Naive thymus-derived CD4-positive, alpha-beta T cell (primary cell): ENCODE measurements around the gene ALG12. TPM values are rescaled to one million over a fixed set of nuclear protein-coding genes. Genes with fewer than 3 reads are reported as not detected.

Source experiments
- ATAC-seq: fragments of 150-1000 bp; cut with Tn5 transposase; 2 replicates; pipeline ENCODE4 v1.10.0; 2021; ENCODE audit warnings: mild to moderate bottlenecking, moderate library complexity
- CTCF ChIA-PET: fragments of 350-600 bp; sonication (Branson Sonifier 250); formaldehyde crosslinking; loops from one replicate; lab custom pipeline; 2021; ENCODE audit warnings: antibody characterized with exemption; lab: Charles Lee
- POLR2A ChIA-PET: fragments of 350-600 bp; sonication (Branson Sonifier 250); formaldehyde crosslinking; loops from one replicate; lab custom pipeline; 2021; ENCODE audit warnings: antibody characterized with exemption, inconsistent platforms; lab: Charles Lee
- DNase-seq, 9 donors: peaks; one replicate each; pipeline versions ENCODE4 v3.0.0 to v3.0.0-alpha.2; 2020 to 2022; ENCODE audit warnings: mixed read lengths in 1 of 9
- H3K27ac ChIP-seq: one replicate; pipeline ENCODE4 v1.7.0; 2013; ENCODE audit warnings: mild to moderate bottlenecking, low read depth, low read length, moderate library complexity
- H3K27me3 ChIP-seq, 2 donors: one replicate each; pipeline ENCODE4 v1.7.0; 2013; ENCODE audit warnings: low read length in 2 of 2, mild to moderate bottlenecking in 2 of 2, moderate library complexity in 2 of 2; ENCODE audit not compliant: control insufficient read depth in 2 of 2, insufficient read depth in 2 of 2
- H3K36me3 ChIP-seq, 3 experiments: 1 replicate in 2 of 3; 2 replicates in 1 of 3; pipeline ENCODE4 v1.7.0; 2013; ENCODE audit warnings: low read length in 3 of 3, mild to moderate bottlenecking in 3 of 3, moderate library complexity in 1 of 3; ENCODE audit not compliant: insufficient read depth in 3 of 3, control insufficient read depth in 2 of 3
- H3K4me1 ChIP-seq, 2 donors: one replicate each; pipeline ENCODE4 v1.7.0; 2013; ENCODE audit warnings: low read length in 2 of 2, mild to moderate bottlenecking in 2 of 2, moderate library complexity in 1 of 2; ENCODE audit not compliant: control insufficient read depth in 2 of 2, insufficient read depth in 2 of 2
- H3K4me3 ChIP-seq: 2 replicates; pipeline ENCODE4 v1.7.0; 2013; ENCODE audit warnings: mild to moderate bottlenecking, low read length
- H3K9me3 ChIP-seq, 3 experiments: 1 replicate in 2 of 3; 2 replicates in 1 of 3; pipeline ENCODE4 v1.7.0; 2013; ENCODE audit warnings: low read length in 3 of 3; ENCODE audit not compliant: control insufficient read depth in 2 of 3
- H3K27ac Mint-ChIP-seq, 9 donors: one replicate each; pipeline ENCODE4 v1.8.0; 2020 to 2022; ENCODE audit warnings: mixed read lengths in 9 of 9, mild to moderate bottlenecking in 8 of 9, moderate library complexity in 5 of 9, inconsistent platforms in 2 of 9
- H3K27me3 Mint-ChIP-seq, 5 donors: one replicate each; pipeline ENCODE4 v1.8.0; 2021 to 2022; ENCODE audit warnings: mixed read lengths in 5 of 5, mild to moderate bottlenecking in 1 of 5
- H3K36me3 Mint-ChIP-seq, 5 donors: one replicate each; pipeline ENCODE4 v1.8.0; 2020 to 2022; ENCODE audit warnings: mixed read lengths in 5 of 5, mild to moderate bottlenecking in 3 of 5, inconsistent platforms in 1 of 5
- H3K4me1 Mint-ChIP-seq, 7 donors: one replicate each; pipeline ENCODE4 v1.8.0; 2020 to 2022; ENCODE audit warnings: mixed read lengths in 7 of 7, mild to moderate bottlenecking in 3 of 7, inconsistent platforms in 1 of 7
- H3K4me3 Mint-ChIP-seq, 10 donors: one replicate each; pipeline ENCODE4 v1.8.0; 2020 to 2022; ENCODE audit warnings: mild to moderate bottlenecking in 10 of 10, mixed read lengths in 10 of 10, moderate library complexity in 6 of 10, inconsistent platforms in 2 of 10
- H3K9me3 Mint-ChIP-seq, 11 donors: one replicate each; pipeline ENCODE4 v1.8.0; 2020 to 2022; ENCODE audit warnings: mixed read lengths in 11 of 11, mild to moderate bottlenecking in 4 of 11, inconsistent platforms in 1 of 11, moderate library complexity in 1 of 11
- intact Hi-C, 2 donors: fragments of 100-400 bp; cut with micrococcal nuclease; formaldehyde crosslinking; loops; one replicate each; pipeline ENCODE4 v1.15.1; 2023
- polyA plus RNA-seq, 2 donors: library from polyadenylated mRNA; unstranded; fragments of 300-500 nt; fragmentation: Illumina TruSeq; gene quantifications; one replicate each; pipeline ENCODE4 v1.2.3, GENCODE V29; 2021
- total RNA-seq, 6 experiments: library from RNA in 5 of 6; stranded (reverse) in 5 of 6; gene quantifications; 1 replicate in 5 of 6; 2 replicates in 1 of 6; pipeline ENCODE4 v1.2.3 and lab custom pipeline; 2021 to 2026

The ALG12 gene
- total and polyA plus RNA-seq, 7 experiments from 2014 or later, result 10.4 to 22.4 (median 19.5) TPM

DNA sequence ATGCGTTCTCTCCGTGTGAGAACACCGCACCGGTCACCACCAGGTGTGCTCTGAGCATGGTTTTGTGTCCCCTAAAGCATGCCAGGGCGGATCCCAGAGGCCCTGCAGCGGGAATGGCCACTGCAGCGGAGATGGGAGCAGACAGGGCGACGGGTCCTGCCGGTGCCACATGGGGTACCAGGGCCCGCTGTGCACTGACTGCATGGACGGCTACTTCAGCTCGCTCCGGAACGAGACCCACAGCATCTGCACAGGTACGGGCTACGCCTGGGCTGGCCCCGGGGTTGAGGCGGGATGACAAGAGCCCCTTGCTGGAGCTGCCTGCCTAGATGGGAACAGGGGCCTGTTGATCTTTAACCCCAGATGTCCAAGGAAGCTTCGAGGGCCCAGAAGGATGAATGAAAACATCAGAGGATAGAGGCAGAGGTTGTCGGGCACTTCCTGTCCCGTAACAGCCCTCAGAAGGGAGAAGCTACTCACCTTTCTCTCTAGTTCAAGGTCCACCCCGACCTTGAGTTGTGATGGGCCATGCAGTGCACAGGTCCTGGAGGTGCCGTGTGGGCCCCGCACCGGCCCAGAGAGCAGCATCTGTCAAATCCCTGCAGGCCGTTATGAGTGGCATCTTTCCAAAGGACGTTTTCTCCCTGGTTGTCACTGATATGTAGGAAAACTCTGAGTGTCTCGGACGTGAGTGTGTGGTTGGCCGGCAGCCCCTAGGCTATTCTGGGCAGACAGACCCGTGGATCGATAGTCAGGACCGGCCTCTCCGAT is 3.5 kb upstream of the ALG12 start:
- ChIA-PET POLR2A (no interaction called here), CTCF (interaction anchor here (0.8 to 1.4 kb wide), 2 partner anchors 74 to 154 kb away, joined by 3 read pairs; no protein-coding TSS in a partner anchor)
- no peak for ATAC-seq
- Mint-ChIP-seq H3K36me3 (peaks cover 0 to 20% (median 0%) of the 10 kb centered on the region in 5 donors), H3K27me3 (no peaks in the 10 kb centered on the region), H3K4me3 (peak overlapping the region in 1 of 10 donors; percentile 61), H3K27ac (no peak overlapping the region), H3K4me1 (peaks cover 15 to 40% (median 37%) of the 10 kb centered on the region in 7 donors), H3K9me3 (peaks cover 0 to 3% (median 0%) of the 10 kb centered on the region in 11 donors)
- intact Hi-C loops, result no loop called here
- DNase-seq, result no peak
- peaks cover 23 to 32% of the 10 kb centered on the region in 2 donors for H3K4me1 ChIP-seq
- H3K27me3 ChIP-seq, result no peaks in the 10 kb centered on the region
- H3K27ac ChIP-seq, result no peak overlapping the region
- H3K9me3 ChIP-seq, result no peaks in the 10 kb centered on the region
- H3K4me3 ChIP-seq, result no peak overlapping the region
- H3K36me3 ChIP-seq, result peaks cover 0 to 20% (median 0%) of the 10 kb centered on the region in 3 experiments

DNA sequence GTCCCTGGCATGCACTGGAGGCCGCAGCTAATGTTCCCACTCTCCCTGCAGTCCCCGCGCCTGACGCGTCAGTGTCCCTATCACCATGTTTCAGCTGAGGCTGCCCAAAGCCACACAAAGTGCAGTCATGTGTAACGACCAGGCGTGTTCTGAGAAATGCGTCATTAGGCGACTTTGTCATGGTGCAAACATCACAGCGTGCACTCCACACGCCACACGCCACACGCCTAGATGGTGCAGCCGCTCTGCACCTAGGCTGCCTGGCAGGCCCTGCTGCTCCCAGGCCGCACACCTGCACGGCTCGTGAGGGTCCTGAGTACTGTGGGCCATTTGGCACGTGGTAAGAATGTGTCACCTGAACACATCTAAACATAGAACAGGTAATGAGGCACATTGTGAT is 2.6 kb upstream of the ALG12 start:
- Mint-ChIP-seq H3K9me3 (peaks cover 0 to 3% (median 0%) of the 10 kb centered on the region in 11 donors), H3K4me1 (peaks cover 10 to 38% (median 35%) of the 10 kb centered on the region in 7 donors), H3K27me3 (no peaks in the 10 kb centered on the region), H3K4me3 (peak overlapping the region in 7 of 10 donors; percentile 33 to 88 (median 49)), H3K27ac (peak overlapping the region in 2 of 9 donors; percentile 48 to 78), H3K36me3 (peaks cover 0 to 16% (median 0%) of the 10 kb centered on the region in 5 donors)
- Histone ChIP-seq H3K36me3 (peaks cover 0 to 20% (median 0%) of the 10 kb centered on the region in 3 experiments), H3K27me3 (no peaks in the 10 kb centered on the region), H3K9me3 (no peaks in the 10 kb centered on the region), H3K27ac (no peak overlapping the region), H3K4me3 (no peak overlapping the region), H3K4me1 (peaks cover 20 to 30% of the 10 kb centered on the region in 2 donors)
- ATAC-seq, result no peak
- POLR2A ChIA-PET, result no interaction called here
- CTCF ChIA-PET, result interaction anchor here (0.6 to 1.4 kb wide), 2 partner anchors 9 to 153 kb away, joined by 3 read pairs; no protein-coding TSS in a partner anchor
- no peak for DNase-seq
- intact Hi-C loops, result no loop called here

DNA sequence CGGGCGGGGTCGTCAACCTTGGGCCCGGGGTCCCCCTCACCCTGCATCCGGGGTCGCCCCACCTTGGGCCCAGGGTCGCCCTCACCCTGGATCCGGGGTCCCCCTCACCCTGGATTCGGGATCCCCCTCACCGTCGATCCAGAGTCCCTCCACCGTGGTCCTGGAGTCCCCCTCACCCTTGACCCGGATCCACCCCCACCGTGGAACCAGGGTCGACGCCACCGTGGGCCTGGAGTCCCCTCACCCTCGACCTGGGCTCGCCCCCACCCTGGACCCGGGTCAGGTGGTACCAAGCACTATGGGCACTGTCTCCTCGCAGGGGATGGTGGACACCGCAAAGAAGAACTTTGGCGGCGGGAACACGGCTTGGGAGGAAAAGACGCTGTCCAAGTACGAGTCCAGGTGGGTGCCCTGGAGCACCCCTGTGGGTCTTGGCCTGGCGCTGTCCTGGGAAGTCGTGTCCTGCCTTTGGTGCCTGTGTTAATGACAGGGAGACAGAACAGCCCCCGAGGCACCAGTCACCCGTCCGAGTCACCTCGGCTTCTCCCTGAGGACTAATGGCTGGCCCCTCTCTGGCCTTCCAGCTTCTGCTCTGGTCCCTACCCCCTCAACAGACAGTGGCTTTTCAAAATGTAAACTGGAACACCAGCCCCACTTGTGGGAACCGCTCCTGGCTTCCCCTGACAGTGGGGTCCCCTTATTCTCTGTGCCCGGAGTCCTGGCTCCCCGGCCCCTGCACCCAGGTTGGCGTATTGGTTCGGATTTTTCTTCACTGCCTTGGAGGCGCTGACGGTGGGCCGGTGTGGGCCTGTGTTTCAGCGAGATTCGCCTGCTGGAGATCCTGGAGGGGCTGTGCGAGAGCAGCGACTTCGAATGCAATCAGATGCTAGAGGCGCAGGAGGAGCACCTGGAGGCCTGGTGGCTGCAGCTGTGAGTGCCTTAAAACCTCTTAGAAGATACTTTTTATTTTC is 958 bp upstream of the ALG12 start:
- ATAC-seq (no peak), DNase-seq (no peak)
- POLR2A ChIA-PET, result interaction anchor here (1.0 to 1.8 kb wide), 2 partner anchors 11 to 130 kb away, joined by 3 to 5 read pairs; no protein-coding TSS in a partner anchor
- H3K4me1 ChIP-seq, result peaks cover 11 to 20% of the 10 kb centered on the region in 2 donors
- H3K4me3 ChIP-seq, result peak overlapping the region; percentile 96
- H3K27me3 ChIP-seq, result no peaks in the 10 kb centered on the region
- intact Hi-C loops, result loop anchor here (1.0 to 5.0 kb wide), 10 partner anchors 17 to 273 kb away; partner anchors contain the start of genes PIM3 (in 2 of the 2), ZBED4 (in 2 of the 2) and BRD1 (in 1 of the 2)
- no peaks in the 10 kb centered on the region for H3K9me3 ChIP-seq
- peak overlapping the region in 6 of 9 donors; percentile 48 to 83 (median 66) for H3K27ac Mint-ChIP-seq
- H3K4me3 Mint-ChIP-seq, result peak overlapping the region; percentile 67 to 88 (median 83)
- CTCF ChIA-PET, result interaction anchor here (0.7 to 1.0 kb wide), 2 partner anchors 152 to 1015 kb away, joined by 3 read pairs; no protein-coding TSS in a partner anchor
- H3K9me3 Mint-ChIP-seq, result no peaks in the 10 kb centered on the region
- peak overlapping the region; percentile 97 for H3K27ac ChIP-seq
- H3K27me3 Mint-ChIP-seq, result no peaks in the 10 kb centered on the region
- peaks cover 0 to 32% (median 26%) of the 10 kb centered on the region in 7 donors for H3K4me1 Mint-ChIP-seq
- peaks cover 0 to 21% (median 0%) of the 10 kb centered on the region in 3 experiments for H3K36me3 ChIP-seq
- H3K36me3 Mint-ChIP-seq, result peaks cover 0 to 10% (median 0%) of the 10 kb centered on the region in 5 donors

DNA sequence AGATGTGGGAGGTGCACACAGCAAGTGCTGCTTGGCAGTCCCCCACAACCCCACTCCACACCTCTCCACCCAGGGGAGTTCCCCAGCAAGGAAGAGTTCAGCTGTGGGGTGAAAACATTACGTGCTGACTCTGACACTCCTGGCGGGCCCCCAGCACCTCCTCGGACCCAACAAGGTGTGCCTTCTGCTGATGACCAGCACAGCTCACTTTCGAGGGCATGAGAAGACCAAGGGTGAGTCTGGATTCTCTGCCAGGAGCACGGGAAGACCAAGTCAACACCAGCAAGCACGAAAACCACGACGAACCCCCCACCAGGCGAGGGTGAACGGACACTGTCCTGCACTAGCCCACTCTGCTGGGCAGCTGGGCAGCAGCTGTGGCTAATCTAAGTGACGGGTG is 1.4 kb downstream of the ALG12 start:
- Mint-ChIP-seq H3K9me3 (no peaks in the 10 kb centered on the region), H3K4me1 (peaks cover 0 to 35% (median 26%) of the 10 kb centered on the region in 7 donors), H3K27me3 (no peaks in the 10 kb centered on the region), H3K36me3 (peaks cover 0 to 10% (median 4%) of the 10 kb centered on the region in 5 donors), H3K27ac (peak overlapping the region in 6 of 9 donors; percentile 32 to 95 (median 88)), H3K4me3 (peak overlapping the region; percentile 84 to 97 (median 88))
- peak overlapping the region; percentile 3 for H3K27ac ChIP-seq
- H3K36me3 ChIP-seq, result peaks cover 0 to 45% (median 6%) of the 10 kb centered on the region in 3 experiments
- intact Hi-C loops, result loop anchor here in 1 of 2 donors (5.0 kb wide), 1 partner anchor 275 kb away; no protein-coding TSS in a partner anchor
- no peaks in the 10 kb centered on the region for H3K9me3 ChIP-seq
- peak overlapping the region; percentile 34 for H3K4me3 ChIP-seq
- H3K27me3 ChIP-seq, result no peaks in the 10 kb centered on the region
- ATAC-seq, result no peak
- CTCF ChIA-PET, result interaction anchor here (0.7 kb wide), 1 partner anchor 15 kb away, joined by 5 read pairs; no protein-coding TSS in a partner anchor
- peaks cover 11 to 20% of the 10 kb centered on the region in 2 donors for H3K4me1 ChIP-seq
- DNase-seq, result no peak
- POLR2A ChIA-PET, result interaction anchor here (0.6 to 2.3 kb wide), 5 partner anchors 23 to 226 kb away, joined by 3 to 8 read pairs (median 3); no protein-coding TSS in a partner anchor

DNA sequence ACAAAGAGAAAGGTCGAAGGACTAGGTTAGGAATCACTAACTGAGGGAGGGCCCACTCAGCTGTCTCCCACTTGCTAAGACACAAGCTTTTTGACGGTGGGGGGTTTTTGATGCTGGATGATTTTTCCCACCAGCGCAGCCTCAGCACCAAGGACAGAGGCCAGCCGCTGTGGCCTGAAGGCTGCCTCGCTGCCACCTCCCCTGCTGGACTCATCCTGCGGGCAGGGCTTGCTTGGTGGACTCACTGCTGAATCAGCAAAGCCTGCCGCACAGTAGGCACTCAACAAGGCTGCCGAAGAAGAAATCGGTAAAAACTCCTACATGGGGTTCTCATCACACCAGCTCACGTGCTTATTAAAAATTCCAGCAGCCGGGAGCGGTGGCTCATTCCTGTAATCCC is 2.6 kb downstream of the ALG12 start:
- POLR2A ChIA-PET, result interaction anchor here (0.7 to 2.3 kb wide), 4 partner anchors 61 to 148 kb away, joined by 3 to 8 read pairs (median 3); no protein-coding TSS in a partner anchor
- peak overlapping the region in 3 of 10 donors; percentile 14 to 65 (median 47) for H3K4me3 Mint-ChIP-seq

More for the DNA sequence above, 2.6 kb downstream of the ALG12 start:
- no peak for DNase-seq
- peaks cover 0 to 31% (median 24%) of the 10 kb centered on the region in 7 donors for H3K4me1 Mint-ChIP-seq
- peaks cover 0 to 42% (median 6%) of the 10 kb centered on the region in 3 experiments for H3K36me3 ChIP-seq
- H3K36me3 Mint-ChIP-seq, result peaks cover 0 to 9% (median 4%) of the 10 kb centered on the region in 5 donors
- H3K27ac ChIP-seq, result no peak overlapping the region
- intact Hi-C loops, result loop anchor here in 1 of 2 donors (5.0 kb wide), 1 partner anchor 277 kb away; no protein-coding TSS in a partner anchor
- no peak for ATAC-seq
- no peaks in the 10 kb centered on the region for H3K9me3 ChIP-seq
- H3K4me1 ChIP-seq, result peaks cover 11 to 20% of the 10 kb centered on the region in 2 donors
- H3K9me3 Mint-ChIP-seq, result no peaks in the 10 kb centered on the region
- CTCF ChIA-PET, result no interaction called here
- H3K27ac Mint-ChIP-seq, result no peak overlapping the region
- no peaks in the 10 kb centered on the region for H3K27me3 Mint-ChIP-seq
- no peaks in the 10 kb centered on the region for H3K27me3 ChIP-seq
- no peak overlapping the region for H3K4me3 ChIP-seq
